HG02885 (cell line): ENCODE measurements around the gene NT5C3B.
"Not testable (repeated sequence)": the region's sequence is repeated elsewhere in the genome, so short reads cannot be mapped to it uniquely, and the experiment has no call there.

Experiments
- ATAC-seq: cut with Tn5 transposase; IDR thresholded peaks from one replicate; pipeline ENCODE4 v1.9.1; 2021; ENCODE audit warnings: mild to moderate bottlenecking; ENCODE audit not compliant: unreplicated experiment, poor library complexity

Gene NT5C3B

DNA sequence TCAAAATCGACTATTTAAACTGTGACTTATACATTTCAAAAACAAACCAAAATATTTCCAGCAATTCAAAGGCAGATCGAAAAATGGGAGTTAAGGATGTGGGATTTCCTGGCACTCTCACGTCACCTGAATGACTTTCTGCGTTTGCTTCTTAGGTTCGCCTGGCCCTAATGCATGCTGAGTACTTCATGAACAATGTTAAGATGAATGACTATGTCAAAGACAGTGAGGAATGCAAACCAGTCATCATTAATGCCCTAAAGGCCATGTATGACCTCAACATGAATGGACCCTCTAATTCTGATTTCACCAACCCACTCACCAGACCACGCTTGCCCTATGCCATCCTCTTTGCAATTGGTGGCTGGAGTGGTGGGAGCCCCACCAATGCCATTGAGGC lies 8.9 kb upstream of the NT5C3B start:
- no peak for ATAC-seq

DNA sequence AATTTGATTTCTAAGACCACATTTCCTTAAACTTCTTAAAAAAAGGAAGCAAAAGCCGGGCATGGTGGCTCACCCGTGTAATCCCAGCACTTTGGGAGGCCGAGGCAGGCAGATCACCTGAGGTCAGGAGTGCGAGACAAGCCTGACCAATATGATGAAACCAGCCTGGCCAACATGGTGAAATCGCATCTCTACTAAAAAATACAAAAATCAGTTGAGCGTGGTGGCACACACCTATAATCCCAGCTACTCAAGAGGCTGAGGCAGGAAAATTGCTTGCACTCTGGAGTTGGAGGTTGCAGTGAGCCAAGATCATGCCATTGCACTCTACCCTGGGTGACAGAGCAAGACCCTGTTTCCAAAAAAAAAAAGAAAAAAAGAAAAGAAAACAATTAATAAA lies 4.7 kb upstream of the NT5C3B start:
- ATAC-seq: not testable (repeated sequence)

DNA sequence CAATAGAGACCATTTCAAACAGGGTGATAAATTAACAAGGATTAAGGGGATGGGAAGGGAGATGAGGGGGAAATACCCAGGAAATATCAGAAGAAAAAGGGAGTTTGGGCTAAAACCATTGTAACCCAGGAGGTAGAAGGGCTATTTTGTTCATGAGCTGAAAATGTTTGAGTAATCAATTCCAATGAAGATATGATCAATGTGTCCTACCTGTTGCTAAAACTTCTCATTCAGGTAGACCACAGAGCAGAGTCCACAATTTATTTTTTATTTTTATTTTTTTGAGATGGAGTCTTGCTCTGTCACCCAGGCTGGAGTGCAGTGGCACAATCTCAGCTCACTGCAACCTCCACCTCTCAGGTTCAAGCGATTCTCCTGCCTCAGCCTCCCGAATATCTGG lies 3.4 kb upstream of the NT5C3B start:
- not testable (repeated sequence) for ATAC-seq

DNA sequence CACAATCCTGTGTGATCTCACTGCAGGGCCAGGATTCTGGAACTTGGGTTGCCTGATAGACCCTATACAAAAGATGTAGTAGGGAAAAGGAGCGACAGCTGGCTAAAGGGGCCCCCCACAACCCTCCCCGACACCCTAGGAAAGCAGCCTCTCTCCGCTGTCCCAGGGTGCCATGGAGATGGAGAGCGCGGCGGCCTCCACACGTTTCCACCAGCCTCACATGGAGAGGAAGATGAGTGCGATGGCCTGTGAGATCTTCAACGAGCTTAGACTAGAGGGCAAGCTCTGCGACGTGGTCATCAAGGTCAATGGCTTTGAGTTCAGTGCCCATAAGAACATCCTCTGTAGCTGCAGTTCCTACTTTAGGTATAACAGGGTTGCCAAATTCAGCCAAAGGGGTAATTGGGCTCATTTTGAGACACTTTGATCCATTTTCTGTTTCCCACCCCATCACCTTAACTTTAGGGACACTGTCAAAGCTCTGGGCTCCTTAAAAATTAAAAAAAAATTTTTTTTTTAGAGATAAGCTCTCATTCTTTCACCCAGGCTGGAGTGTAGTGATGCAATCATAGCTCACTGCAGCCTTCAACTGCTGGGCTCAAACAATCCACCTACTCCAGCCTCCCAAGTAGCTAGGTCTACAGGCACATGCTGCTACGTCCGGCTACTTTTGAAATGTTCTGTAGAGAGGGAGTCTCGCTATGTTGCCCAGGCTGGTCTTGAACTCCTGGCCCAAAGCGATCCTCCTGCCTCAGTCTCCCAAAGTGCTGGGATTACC lies 1.9 kb upstream of the NT5C3B start, which contains the start of gene KLHL10:
TSS of gene KLHL10 (plus strand) at position 65 of the 778 bp plus-strand sequence. CDS start at position 173, 108 bp downstream.
- ATAC-seq: no peak

DNA sequence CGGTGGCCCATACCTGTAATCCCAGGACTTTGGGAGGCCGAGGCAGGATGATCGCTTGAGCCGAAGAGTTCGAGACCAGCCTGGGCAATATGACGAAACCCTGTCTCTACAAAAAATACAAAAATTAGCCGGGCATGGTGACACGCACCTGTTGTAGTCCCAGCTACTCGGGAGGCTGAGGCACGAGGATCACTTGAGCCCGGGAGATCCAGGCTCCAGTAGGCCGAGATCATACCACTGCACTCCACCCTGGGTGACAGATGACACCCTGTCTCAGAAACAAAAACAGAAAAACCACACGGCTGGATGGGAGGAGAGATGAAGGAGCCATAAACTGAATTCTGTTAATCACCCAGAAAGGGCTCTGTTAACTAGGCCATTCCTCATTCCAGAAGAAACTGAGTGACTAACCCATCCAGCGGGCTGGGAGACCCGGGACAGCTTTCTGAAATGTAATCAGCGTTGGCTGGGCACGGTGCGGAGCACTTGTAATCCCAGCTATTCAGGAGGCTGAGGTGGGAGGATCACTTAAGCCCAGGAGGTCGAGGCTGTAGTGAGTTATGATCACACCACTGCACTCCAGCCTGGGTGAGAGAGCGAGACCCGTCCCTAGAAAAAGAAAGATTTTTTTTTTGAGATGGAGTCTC lies 641 bp upstream of the NT5C3B start:
- ATAC-seq: no peak

DNA sequence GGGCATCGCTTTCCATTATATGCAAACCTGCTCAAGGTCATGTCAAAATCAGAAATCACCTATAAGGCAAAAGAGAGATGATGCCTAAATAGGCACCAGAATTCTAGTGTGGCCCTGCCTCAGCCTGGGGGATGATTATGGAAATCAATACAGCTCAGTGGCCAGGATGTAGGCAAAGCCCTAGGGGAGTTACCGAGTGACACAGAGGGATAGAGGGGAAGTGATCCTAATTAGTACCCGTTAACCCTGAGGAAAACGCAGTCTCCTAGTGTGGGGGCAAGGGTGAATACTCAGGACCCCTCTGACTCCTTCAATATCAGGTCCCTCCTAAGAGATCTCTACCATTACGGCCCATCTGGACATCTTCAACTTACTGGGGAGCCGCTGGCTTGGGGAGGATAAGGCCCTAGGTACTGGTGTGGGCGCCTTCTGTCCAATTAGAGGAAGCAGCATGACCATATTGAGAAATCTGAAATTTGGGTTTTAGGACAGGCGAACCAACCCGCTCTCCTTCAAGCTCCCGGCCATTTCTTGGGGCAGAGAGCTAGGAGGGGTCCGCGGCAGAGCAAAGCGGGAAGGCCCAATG lies 725 bp downstream of the NT5C3B start:
- peak; percentile 23 for ATAC-seq

DNA sequence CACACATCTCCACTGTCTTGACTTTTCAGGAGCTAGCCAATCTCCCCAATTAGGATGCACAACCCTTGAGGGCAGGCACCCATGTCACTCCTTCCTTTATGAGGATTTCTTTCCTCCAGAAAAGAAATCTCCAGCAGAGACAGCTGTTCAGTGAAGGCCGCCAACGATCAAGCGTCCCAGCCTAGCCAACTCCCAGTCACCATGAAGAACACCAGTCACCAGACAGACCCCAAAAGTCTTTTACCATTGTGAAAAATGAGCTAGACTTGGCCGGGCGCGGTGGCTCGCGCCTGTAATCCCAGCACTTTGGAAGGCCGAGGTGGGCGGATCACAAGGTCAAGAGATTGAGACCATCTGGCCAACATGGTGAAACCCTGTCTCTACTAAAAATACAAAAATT lies 6.1 kb downstream of the NT5C3B start:
- ATAC-seq: not testable (repeated sequence)

DNA sequence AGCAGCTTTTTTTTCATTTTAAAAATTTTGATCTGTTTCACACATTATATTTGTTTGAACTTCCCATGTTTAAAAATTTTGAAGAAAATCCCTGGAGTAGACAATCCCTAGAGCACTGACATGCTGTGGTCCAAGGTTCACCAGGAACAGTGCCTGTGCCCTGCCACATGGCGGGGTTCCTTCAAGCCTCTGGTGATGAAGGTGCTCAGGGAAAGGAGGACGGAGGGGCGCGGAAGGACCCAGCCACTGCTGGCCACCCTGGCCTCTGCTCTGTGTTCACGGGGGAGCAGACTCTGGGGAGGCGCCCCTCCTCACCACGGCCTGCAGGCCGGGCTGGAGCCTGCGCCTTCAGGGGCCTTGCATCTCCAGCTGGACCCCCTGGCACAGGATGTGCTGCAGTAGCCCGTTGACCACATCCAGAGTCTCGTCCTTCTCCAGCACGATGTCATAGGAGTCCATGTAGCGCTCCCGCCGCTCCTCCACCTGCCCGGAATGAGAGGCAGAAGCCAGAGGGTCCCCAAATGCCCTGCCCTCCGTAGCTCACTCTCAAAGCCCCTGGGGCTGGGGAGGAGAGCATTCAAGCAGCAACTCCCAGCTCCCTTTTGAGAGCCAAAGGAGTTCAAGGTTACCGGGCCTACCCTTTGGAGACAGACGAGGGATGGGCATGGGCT lies 10.7 kb downstream of the NT5C3B start:
- no peak for ATAC-seq

DNA sequence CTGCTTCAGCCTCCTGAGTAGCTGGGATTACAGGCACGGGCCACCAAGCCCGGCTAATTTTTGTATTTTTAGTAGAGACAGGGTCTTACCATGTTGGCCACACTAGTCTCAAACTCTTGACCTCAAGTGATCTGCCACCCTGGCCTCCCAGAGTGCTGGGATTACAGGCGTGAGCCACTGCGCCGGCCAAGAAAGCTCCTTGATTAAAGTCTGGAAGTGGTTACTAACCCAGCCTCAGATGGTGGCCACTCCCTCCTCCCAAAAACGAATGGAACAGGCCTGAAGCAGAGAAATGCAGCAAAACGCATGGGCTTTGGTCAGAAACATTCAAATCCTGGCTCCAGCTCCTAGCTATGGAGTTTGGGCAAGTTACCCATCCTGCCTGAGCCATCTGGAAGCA lies 11.9 kb downstream of the NT5C3B start:
- ATAC-seq: no peak

DNA sequence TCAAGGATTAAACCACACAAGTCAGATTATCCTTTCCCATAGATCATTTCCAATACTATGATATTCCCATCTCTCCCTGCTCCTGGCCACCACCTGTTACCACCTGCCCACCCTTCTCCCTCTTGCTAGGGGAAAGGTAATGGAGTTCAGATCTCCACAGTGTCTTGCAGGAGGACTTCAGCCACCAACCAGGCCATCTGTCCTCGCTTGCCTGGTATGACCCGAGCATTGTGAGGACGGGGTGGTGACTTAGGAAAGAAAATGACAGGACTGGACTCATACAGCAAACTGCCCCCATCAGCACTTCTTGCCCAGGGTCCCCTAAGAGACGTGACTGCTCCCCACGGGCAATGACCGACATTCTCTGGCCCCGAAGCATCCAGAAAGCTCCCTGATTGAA lies 12.5 kb downstream of the NT5C3B start:
- ATAC-seq: no peak

DNA sequence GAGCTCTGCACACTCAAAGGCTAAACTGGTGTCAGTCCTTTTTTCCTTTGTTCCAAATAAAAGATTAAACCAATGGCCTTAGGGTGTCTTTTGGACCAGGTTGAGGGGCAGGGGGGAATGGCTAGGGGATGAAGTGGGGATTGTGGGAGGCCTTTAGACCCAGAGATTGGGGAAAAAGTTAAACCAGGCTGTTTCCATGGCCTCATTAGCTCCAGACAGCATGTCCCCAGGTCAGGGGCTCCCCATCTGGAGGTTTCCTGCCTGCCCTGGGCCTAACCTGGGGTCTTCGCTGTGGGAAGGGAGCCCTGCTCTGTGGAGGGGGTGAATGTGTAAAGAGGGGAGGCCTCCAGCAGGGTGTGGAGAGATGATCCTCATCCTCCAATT lies 12.9 kb downstream of the NT5C3B start:
- ATAC-seq: no peak

DNA sequence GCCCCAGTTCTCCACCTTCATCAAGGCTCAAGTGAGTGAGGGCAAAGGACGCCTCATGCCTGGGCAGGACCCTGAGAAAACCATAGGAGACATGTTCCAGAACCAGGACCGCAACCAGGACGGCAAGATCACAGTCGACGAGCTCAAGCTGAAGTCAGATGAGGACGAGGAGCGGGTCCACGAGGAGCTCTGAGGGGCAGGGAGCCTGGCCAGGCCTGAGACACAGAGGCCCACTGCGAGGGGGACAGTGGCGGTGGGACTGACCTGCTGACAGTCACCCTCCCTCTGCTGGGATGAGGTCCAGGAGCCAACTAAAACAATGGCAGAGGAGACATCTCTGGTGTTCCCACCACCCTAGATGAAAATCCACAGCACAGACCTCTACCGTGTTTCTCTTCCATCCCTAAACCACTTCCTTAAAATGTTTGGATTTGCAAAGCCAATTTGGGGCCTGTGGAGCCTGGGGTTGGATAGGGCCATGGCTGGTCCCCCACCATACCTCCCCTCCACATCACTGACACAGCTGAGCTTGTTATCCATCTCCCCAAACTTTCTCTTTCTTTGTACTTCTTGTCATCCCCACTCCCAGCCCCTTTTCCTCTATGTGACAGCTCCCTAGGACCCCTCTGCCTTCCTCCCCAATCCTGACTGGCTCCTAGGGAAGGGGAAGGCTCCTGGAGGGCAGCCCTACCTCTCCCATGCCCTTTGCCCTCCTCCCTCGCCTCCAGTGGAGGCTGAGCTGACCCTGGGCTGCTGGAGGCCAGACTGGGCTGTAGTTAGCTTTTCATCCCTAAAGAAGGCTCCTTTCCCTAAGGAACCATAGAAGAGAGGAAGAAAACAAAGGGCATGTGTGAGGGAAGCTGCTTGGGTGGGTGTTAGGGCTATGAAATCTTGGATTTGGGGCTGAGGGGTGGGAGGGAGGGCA lies 13.6 kb downstream of the NT5C3B start:
- no peak for ATAC-seq

DNA sequence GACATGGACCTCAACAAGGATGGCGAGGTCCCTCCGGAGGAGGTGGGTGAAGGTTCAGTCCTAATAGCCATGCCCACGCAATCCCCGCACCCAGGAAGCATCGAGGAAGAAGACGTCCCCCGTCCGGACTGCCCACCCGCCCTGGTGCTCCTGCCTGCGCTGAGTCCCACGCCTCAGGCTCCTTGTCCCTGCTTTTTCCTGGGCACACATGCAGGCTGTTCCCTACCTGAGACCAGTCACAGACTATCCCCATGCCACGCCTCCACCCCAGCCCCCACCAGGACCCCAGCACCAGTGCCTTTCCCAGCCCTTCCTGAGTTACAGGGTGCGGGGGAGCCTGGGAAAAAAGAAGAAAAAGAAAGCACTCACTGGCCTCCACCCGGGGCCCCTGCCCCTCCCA lies 14.3 kb downstream of the NT5C3B start:
- ATAC-seq: no peak

DNA sequence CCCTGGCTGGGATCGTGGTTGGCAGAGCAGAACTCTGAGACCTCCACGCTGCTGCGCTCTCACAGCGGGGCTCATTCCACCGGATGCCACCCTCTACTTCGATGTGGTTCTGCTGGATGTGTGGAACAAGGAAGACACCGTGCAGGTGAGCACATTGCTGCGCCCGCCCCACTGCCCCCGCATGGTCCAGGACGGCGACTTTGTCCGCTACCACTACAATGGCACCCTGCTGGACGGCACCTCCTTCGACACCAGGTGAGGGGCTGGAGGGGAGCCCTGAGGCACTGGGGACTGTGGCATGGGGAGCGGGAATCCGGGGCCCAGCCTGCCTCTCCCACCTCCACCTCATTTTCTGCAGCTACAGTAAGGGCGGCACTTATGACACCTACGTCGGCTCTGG lies 18.0 kb downstream of the NT5C3B start:
- no peak for ATAC-seq

DNA sequence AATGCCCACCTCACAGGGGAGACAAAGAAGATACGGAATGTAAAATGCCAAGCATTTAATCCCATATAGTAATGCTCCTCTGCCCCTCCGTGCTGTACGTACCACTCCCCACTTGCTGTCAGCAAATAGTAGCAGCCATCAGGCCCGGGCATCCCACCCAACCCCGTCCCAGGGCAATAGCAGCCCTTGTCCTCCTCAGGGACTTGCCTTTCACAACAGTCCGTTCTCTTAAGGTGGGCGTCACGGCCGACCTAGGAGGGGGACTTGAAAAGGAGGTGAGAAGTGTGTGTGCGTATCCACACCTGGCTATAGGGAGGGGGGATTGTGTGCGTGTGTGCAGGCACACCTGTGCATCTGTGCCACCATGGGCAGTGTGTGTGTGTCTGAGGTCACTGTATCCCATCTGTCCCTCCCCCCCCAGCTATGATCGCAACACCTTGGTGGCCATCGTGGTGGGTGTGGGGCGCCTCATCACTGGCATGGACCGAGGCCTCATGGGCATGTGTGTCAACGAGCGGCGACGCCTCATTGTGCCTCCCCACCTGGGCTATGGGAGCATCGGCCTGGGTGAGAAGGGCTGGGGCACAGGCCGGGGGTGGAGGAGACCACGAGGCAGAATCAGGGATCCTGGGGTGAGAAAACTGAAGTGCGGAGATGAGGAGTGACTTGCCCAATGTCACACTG lies 19.3 kb downstream of the NT5C3B start:
- ATAC-seq: no peak

DNA sequence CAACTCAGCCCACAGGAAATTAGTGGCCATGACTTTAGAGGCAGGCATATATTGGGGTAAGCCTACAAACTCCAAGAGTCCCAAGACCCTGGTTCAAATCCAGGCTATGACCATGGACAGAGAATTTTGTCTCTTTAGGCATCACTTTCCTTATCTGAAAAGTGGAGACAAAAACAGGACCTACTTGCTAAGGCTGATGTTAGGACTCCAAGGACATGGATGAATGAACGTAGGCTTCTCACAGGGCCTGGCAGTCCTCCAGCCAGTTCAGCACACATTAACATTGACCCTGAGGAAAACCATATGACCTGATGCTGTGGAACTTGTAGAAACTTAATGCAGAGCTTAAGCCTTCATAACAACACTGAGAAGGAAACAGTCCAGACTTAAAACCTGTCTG lies 21.8 kb downstream of the NT5C3B start:
- ATAC-seq: no peak

DNA sequence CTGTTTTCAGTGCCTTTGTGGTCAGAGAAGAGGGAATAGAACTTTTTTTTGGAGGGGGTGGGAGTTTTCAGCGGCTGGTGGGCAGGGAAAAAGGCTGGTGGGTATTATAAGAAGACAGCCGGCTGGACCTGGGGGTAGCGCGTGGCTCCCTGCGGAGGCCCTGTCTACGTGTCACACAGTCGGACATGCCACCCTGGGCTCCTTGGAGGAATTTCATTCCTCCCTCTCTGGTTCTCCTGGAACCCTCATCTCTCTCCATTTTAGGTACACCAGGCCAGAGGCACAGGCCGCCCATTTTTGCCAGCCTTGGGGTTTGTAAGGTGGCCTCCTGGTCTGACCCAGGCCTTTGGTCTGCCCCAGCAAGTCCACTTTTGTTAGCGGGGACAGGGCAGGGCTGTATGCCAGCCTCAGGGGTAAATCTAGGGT lies 22.3 kb downstream of the NT5C3B start:
- no peak for ATAC-seq

DNA sequence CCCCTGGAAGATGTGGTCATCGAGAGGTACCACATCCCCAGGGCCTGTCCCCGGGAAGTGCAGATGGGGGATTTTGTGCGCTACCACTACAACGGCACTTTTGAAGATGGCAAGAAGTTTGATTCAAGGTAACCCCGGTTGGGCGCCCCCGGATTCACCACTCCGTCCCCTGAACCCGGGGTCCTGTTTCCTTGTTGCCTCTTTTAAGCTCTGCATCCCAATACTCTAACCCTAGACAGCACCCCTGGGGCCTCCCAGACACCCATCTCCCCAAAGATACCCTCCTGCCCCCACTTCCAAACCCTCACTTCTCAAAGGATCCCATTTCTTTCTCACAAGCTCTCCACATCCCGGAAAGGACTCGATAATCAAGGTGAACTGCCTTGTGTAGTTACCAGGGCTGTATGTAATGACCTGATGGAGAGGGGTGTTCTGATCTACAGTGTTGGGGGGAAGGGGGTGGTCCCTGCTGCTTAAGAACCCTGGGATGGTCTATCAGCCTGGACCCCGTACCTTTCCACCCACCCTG lies 22.8 kb downstream of the NT5C3B start:
- no peak for ATAC-seq
